Choroid plexus epithelial cell (primary cell): ENCODE measurements around the gene LOC101059915.
"Not testable (repeated sequence)": the region's sequence is repeated elsewhere in the genome, so short reads cannot be mapped to it uniquely, and the experiment has no call there.

Experiments used
- DNase-seq: peaks from one replicate; pipeline ENCODE4 v3.0.0-alpha.2; 2010; ENCODE audit warnings: low read depth
- H3K4me3 ChIP-seq: 2 replicates; pipeline ENCODE4 v1.5.1; 2011; ENCODE audit warnings: low read depth, mild to moderate bottlenecking, control low read depth, low read length, moderate library complexity

LOC101059915 gene

DNA sequence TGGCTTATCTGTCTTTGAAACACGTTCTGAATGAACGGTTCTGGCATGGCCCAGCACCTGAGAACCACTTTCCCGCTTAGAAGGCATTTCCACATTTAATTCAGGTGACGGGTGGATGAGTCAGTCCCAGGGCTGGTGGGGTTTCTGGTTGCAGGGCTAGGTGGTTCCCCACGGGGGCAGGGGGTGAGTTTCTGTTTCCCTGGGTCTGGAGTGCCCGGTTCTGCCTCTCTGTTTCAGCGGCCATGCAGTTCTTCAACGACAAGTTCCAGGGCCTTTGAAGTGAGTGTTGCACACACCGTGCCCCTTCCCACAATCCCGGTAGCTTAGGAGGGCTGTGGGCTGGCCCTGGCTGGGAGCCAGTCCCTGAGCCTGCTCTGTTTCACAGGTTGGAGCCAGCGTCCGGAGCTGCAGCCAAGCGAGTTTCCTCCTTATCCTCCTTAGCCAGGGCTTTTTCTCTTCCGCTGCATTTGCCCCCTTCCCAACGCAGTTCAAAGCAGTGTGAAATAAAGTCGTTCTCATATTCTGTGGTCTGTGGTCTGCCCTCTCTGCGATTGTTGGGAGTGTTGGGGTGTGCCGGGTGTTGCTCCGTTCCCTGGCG lies 53.0 kb downstream of the LOC101059915 start:
- DNase-seq, H3K4me3 ChIP-seq: not testable (repeated sequence)
